ENCODE measurements around the gene BDH2.

GRCh38 chr4:103076747-103077347 lies 22.8 kb downstream of the BDH2 start, which contains the start of gene SLC9B2:
- TF ChIP-seq CTCF (IDR thresholded peaks at IDR 0.05) = no peak
- no peak for TF ChIP-seq POLR2A (IDR thresholded peaks at IDR 0.05)

Measured in esophagus squamous epithelium (tissue), 4 donors.